H1 (cell line): ENCODE data around the gene KAT8. TPM values are rescaled to one million over a fixed set of nuclear protein-coding genes. Genes with fewer than 3 reads are reported as not detected.
A peak's percentile ranks its signal among the peaks of the same experiment; 100 is the strongest.

Source experiments
- CTCF ChIA-PET: fragments of 300-600 bp; sonication (Branson Sonifier 250); formaldehyde crosslinking; loops from one replicate; lab custom pipeline; 2021; ENCODE audit not compliant: partially characterized antibody; lab: Charles Lee
- POLR2A ChIA-PET: fragments of 300-600 bp; sonication (Branson Sonifier 250); formaldehyde crosslinking; loops from one replicate; lab custom pipeline; 2021; ENCODE audit warnings: inconsistent platforms; ENCODE audit not compliant: partially characterized antibody; lab: Charles Lee
- DNase-seq, 2 experiments: peaks; one replicate each; pipeline versions ENCODE4 v3.0.0 to v3.0.0-alpha.2; 2010 to 2022; ENCODE audit warnings: low spot score in 2 of 2, low read depth in 1 of 2, mixed read lengths in 1 of 2
- FAIRE-seq: peaks from 2 replicates; lab custom pipeline; 2011; peaks lifted over from hg19 to GRCh38; lab: Jason Lieb, UNC
- H2AFZ ChIP-seq: 2 replicates; pipeline ENCODE4 v1.8.1; 2012; ENCODE audit warnings: low read length, inconsistent platforms
- H2AK5ac ChIP-seq: 2 replicates; pipeline ENCODE4 v1.6.1; 2013; ENCODE audit warnings: low read depth, low read length
- H2BK120ac ChIP-seq: replicated peaks from 2 replicates; pipeline ENCODE3; 2013; ENCODE audit warnings: low read depth, low read length, inconsistent platforms
- H2BK12ac ChIP-seq: 2 replicates; pipeline ENCODE4 v1.6.1; 2013; ENCODE audit warnings: low read depth, low read length
- H2BK15ac ChIP-seq: 2 replicates; pipeline ENCODE4 v1.6.1; 2013; ENCODE audit warnings: low read length
- H2BK20ac ChIP-seq: 2 replicates; pipeline ENCODE4 v1.6.1; 2013; ENCODE audit warnings: low read length
- H2BK5ac ChIP-seq: 2 replicates; pipeline ENCODE4 v1.6.1; 2013; ENCODE audit warnings: low read depth, low read length
- H3K14ac ChIP-seq: 2 replicates; pipeline ENCODE4 v1.6.1; 2013; ENCODE audit warnings: inconsistent platforms; ENCODE audit not compliant: insufficient read length
- H3K18ac ChIP-seq: 2 replicates; pipeline ENCODE4 v1.6.1; 2013; ENCODE audit warnings: low read length; ENCODE audit errors: extremely low read depth
- H3K23ac ChIP-seq: 2 replicates; pipeline ENCODE4 v1.6.1; 2013; ENCODE audit warnings: inconsistent platforms; ENCODE audit not compliant: insufficient read length
- H3K23me2 ChIP-seq: 2 replicates; pipeline ENCODE4 v1.6.1; 2013; ENCODE audit warnings: low read depth, low read length
- H3K27ac ChIP-seq: 2 replicates; pipeline ENCODE4 v1.6.1; 2011; ENCODE audit warnings: low read depth, low read length, inconsistent platforms
- H3K27me3 ChIP-seq, 4 experiments: replicated peaks in 1 of 4; 1 replicate in 1 of 4; 2 replicates in 3 of 4; pipeline versions ENCODE4 v1.6.1 to v1.8.1; 2011 to 2013; ENCODE audit warnings: low read length in 3 of 4, mild to moderate bottlenecking in 3 of 4, inconsistent platforms in 2 of 4, mixed read lengths in 2 of 4, moderate library complexity in 1 of 4; ENCODE audit not compliant: control insufficient read depth in 3 of 4, insufficient read depth in 3 of 4; ENCODE audit errors: extremely low read depth in 1 of 4
- H3K36me3 ChIP-seq, 4 experiments: 2 replicates each; pipeline versions ENCODE4 v1.6.1 to v1.8.1; 2011 to 2013; ENCODE audit warnings: mild to moderate bottlenecking in 4 of 4, low read length in 3 of 4, moderate library complexity in 2 of 4, control low read depth in 1 of 4, inconsistent platforms in 1 of 4; ENCODE audit not compliant: insufficient read depth in 4 of 4, control insufficient read depth in 2 of 4
- H3K4ac ChIP-seq: replicated peaks from 2 replicates; pipeline ENCODE3; 2013; ENCODE audit warnings: low read length, low read depth, mixed read lengths, inconsistent platforms; ENCODE audit not compliant: insufficient read length
- H3K4me1 ChIP-seq, 4 experiments: replicated peaks in 1 of 4; 1 replicate in 1 of 4; 2 replicates in 3 of 4; pipeline versions ENCODE4 v1.6.1 to v1.8.1; 2011 to 2013; ENCODE audit warnings: low read length in 3 of 4, inconsistent platforms in 2 of 4, mixed read lengths in 1 of 4; ENCODE audit not compliant: insufficient read depth in 4 of 4, control insufficient read depth in 3 of 4
- H3K4me2 ChIP-seq, 2 experiments: 2 replicates each; pipeline versions ENCODE4 v1.6.1 to v1.8.1; 2011 to 2013; ENCODE audit warnings: low read depth in 2 of 2, low read length in 2 of 2, control low read depth in 1 of 2, inconsistent platforms in 1 of 2, mild to moderate bottlenecking in 1 of 2; ENCODE audit not compliant: insufficient read depth in 1 of 2
- H3K4me3 ChIP-seq, 4 experiments: fragments of 200-600, 300-600 bp in 1 of 4; sonication (generic), shearing (Covaris generic), sonication (Bioruptor Twin) in 1 of 4; 2 replicates each; pipeline versions ENCODE4 v1.5.1 to v1.8.1; 2011 to 2016; ENCODE audit warnings: low read length in 4 of 4, low read depth in 3 of 4, control low read depth in 2 of 4, inconsistent platforms in 2 of 4, mild to moderate bottlenecking in 2 of 4, mixed read lengths in 1 of 4, moderate library complexity in 1 of 4; ENCODE audit not compliant: insufficient read depth in 2 of 4; ENCODE audit errors: extremely low read depth in 1 of 4
- H3K56ac ChIP-seq: replicated peaks from 2 replicates; pipeline ENCODE3; 2013; ENCODE audit warnings: low read depth, mild to moderate bottlenecking, mixed read lengths, low read length, inconsistent platforms; ENCODE audit not compliant: insufficient read length
- H3K79me1 ChIP-seq: 2 replicates; pipeline ENCODE4 v1.6.1; 2013; ENCODE audit warnings: low read depth, low read length, control low read depth
- H3K79me2 ChIP-seq, 2 experiments: 2 replicates each; pipeline versions ENCODE4 v1.6.1 to v1.8.1; 2012 to 2013; ENCODE audit warnings: low read length in 2 of 2, mild to moderate bottlenecking in 2 of 2, inconsistent platforms in 1 of 2; ENCODE audit not compliant: insufficient read depth in 2 of 2, control insufficient read depth in 1 of 2
- H3K9ac ChIP-seq, 4 experiments: replicated peaks in 1 of 4; 1 replicate in 1 of 4; 2 replicates in 3 of 4; pipeline versions ENCODE4 v1.6.1 to v1.8.1; 2011 to 2013; ENCODE audit warnings: low read depth in 3 of 4, low read length in 3 of 4, control low read depth in 2 of 4, mild to moderate bottlenecking in 2 of 4, moderate library complexity in 2 of 4, inconsistent platforms in 1 of 4; ENCODE audit errors: extremely low read depth in 1 of 4
- H3K9me3 ChIP-seq, 2 experiments: 2 replicates each; pipeline versions ENCODE4 v1.6.1 to v1.8.1; 2012 to 2013; ENCODE audit warnings: mild to moderate bottlenecking in 2 of 2, moderate library complexity in 2 of 2, control low read depth in 1 of 2, inconsistent platforms in 1 of 2, low read depth in 1 of 2, low read length in 1 of 2, mixed read lengths in 1 of 2; ENCODE audit not compliant: insufficient read depth in 2 of 2
- H4K20me1 ChIP-seq, 2 experiments: replicated peaks in 1 of 2; 2 replicates each; pipeline versions ENCODE3 to v1.8.1; 2011 to 2013; ENCODE audit warnings: inconsistent platforms in 2 of 2, low read length in 2 of 2, mild to moderate bottlenecking in 1 of 2; ENCODE audit not compliant: insufficient read depth in 2 of 2, control insufficient read depth in 1 of 2
- H4K5ac ChIP-seq: 2 replicates; pipeline ENCODE4 v1.6.1; 2013; ENCODE audit warnings: low read length, low read depth, mixed read lengths, inconsistent platforms; ENCODE audit not compliant: insufficient read length
- H4K8ac ChIP-seq: 2 replicates; pipeline ENCODE4 v1.8.0; 2013; ENCODE audit warnings: mild to moderate bottlenecking, moderate library complexity, low read length, inconsistent platforms; ENCODE audit not compliant: insufficient read depth; ENCODE audit errors: extremely low read depth
- H4K91ac ChIP-seq: replicated peaks from 2 replicates; pipeline ENCODE3; 2013; ENCODE audit warnings: low read length, mixed read lengths, inconsistent platforms; ENCODE audit not compliant: insufficient read length
- GTF2F1 ChIP-seq: IDR thresholded peaks from 2 replicates; pipeline ENCODE4 v1.6.1; 2012; ENCODE audit warnings: low read depth, low read length, improper control_type of control experiment, borderline replicate concordance
- HDAC2 ChIP-seq, 2 experiments: fragments of 300-600 bp in 1 of 2; sonication (generic) in 1 of 2; IDR thresholded peaks; 2 replicates each; pipeline ENCODE4 v1.6.1; 2011 to 2012; ENCODE audit warnings: low read depth in 2 of 2, low read length in 2 of 2, mild to moderate bottlenecking in 2 of 2, moderate library complexity in 2 of 2, borderline replicate concordance in 1 of 2, inconsistent platforms in 1 of 2
- KDM5A ChIP-seq: fragments of 200-600 bp; IDR thresholded peaks from 2 replicates; pipeline ENCODE4 v1.7.1; 2012; ENCODE audit warnings: mild to moderate bottlenecking, low read length, inconsistent platforms, mixed read lengths
- POLR2A ChIP-seq, 2 experiments: IDR thresholded peaks; 1 replicate in 1 of 2; 2 replicates in 1 of 2; pipeline ENCODE4 v1.6.1; 2011; ENCODE audit warnings: low read depth in 2 of 2, low read length in 2 of 2, mild to moderate bottlenecking in 2 of 2; ENCODE audit errors: control extremely low read depth in 1 of 2
- SIN3A ChIP-seq, 2 experiments: IDR thresholded peaks in 1 of 2; conservative IDR thresholded peaks in 1 of 2; 2 replicates each; pipeline ENCODE4 v1.6.1; 2011 to 2012; ENCODE audit warnings: low read length in 2 of 2, improper control_type of control experiment in 1 of 2, low read depth in 1 of 2, mild to moderate bottlenecking in 1 of 2
- TBP ChIP-seq: IDR thresholded peaks from 2 replicates; pipeline ENCODE4 v1.6.1; 2011; ENCODE audit warnings: low read depth, low read length, improper control_type of control experiment
- WGBS, 2 experiments: shearing (Covaris generic) in 1 of 2; methylation state at CpG; one replicate each; pipeline versions ENCODE4 v1.1.6 to v1.1.7; 2013 to 2015; ENCODE audit warnings: low lambda C conversion rate in 2 of 2, mixed read lengths in 2 of 2, inconsistent platforms in 1 of 2, low coverage in 1 of 2, missing lambda C conversion rate in 1 of 2; ENCODE audit not compliant: insufficient replicate concordance in 2 of 2, insufficient coverage in 1 of 2, insufficient read length in 1 of 2; ENCODE audit errors: extremely low coverage in 1 of 2, missing lambda C conversion rate in 1 of 2; 5-methylcytosine and 5-hydroxymethylcytosine counted together
- polyA plus RNA-seq, 7 experiments: library from polyadenylated mRNA; depleted of rRNA in 3 of 7; stranded (reverse) in 5 of 7; unstranded in 2 of 7; fragments of >200 nt in 5 of 7; fragments of 200-250 nt in 2 of 7; gene quantifications; 1 replicate in 5 of 7; 2 replicates in 1 of 7; 4 replicates in 1 of 7; pipeline versions ENCODE4 v1.2.1 to v1.2.3, GENCODE V29; 2011 to 2013; ENCODE audit warnings: missing spikeins in 2 of 7, mixed read lengths in 2 of 7
- total RNA-seq: library from RNA; stranded (reverse); fragmentation: NEBNext Ultra II Directional; extraction: Animal tissue kit (Norgen Biotek cat#: 25700); gene quantifications from 2 replicates; pipeline ENCODE4 v1.2.1, GENCODE V29; 2021

Gene KAT8
- total and polyA plus RNA-seq, 2 of the 8 experiments (the other 6 are each of a cell fraction or from before 2014, with no cell fraction given): 52.6 to 61.6 TPM

GRCh38 chr16:31133046-31133501, 15.6 kb downstream of the KAT8 start:
- DNase-seq: no peak
- H4K20me1 ChIP-seq: peaks cover 6 to 7% of the 10 kb centered on the region in 2 experiments
- no peak overlapping the region for H2BK120ac ChIP-seq
- peak overlapping the region; percentile 48 for H3K4ac ChIP-seq
- H4K91ac ChIP-seq: no peak overlapping the region
- H3K79me1 ChIP-seq: peaks cover 9% of the 10 kb centered on the region
- 0 out of 8 replicates have a peak overlapping the region, but pooled peaks of 1 of the 4 experiments have one; percentile 87 for H3K4me3 ChIP-seq
- TF ChIP-seq SIN3A (conservative IDR thresholded peaks at IDR 0.05 in 1 of 2, IDR thresholded peaks at IDR 0.05 in 1 of 2; ENCODE audit: low read depth in 1 of 2, low read length in 2 of 2) (no peak), KDM5A (no peak), GTF2F1 (no peak), TBP (no peak), POLR2A (IDR thresholded peaks at IDR 0.05; ENCODE audit: control extremely low read depth in 1 of 2, low read depth in 2 of 2, low read length in 2 of 2) (peak in 1 of 2 experiments; percentile 56; a peak in 1 of 3 replicates), HDAC2 (IDR thresholded peaks at IDR 0.05; ENCODE audit: borderline replicate concordance in 1 of 2, low read depth in 2 of 2, low read length in 2 of 2) (no peak)
- H2BK12ac ChIP-seq: no peak overlapping the region
- H3K4me1 ChIP-seq: peaks cover 0 to 40% (median 32%) of the 10 kb centered on the region in 4 experiments; a peak in 6 of 7 replicates
- H2AFZ ChIP-seq: no peak overlapping the region
- peaks cover 12 to 27% (median 15%) of the 10 kb centered on the region in 4 experiments for H3K36me3 ChIP-seq
- no peak overlapping the region for H4K8ac ChIP-seq
- no peaks in the 10 kb centered on the region for H3K27me3 ChIP-seq
- H3K23me2 ChIP-seq: peaks cover 16% of the 10 kb centered on the region
- 86% methylated on average over 6 of the region's 6 CpGs; no CpG with 5 or more reads in 1 of the 2 experiments for WGBS, 2 experiments
- H3K9me3 ChIP-seq: no peaks in the 10 kb centered on the region
- H3K27ac ChIP-seq: no peak overlapping the region; the same call in 1 of the 2 replicates
- H2BK5ac ChIP-seq: 0 out of 2 replicates have a peak overlapping the region, but pooled peaks have one; percentile 60
- FAIRE-seq: no peak
- no peak overlapping the region for H3K18ac ChIP-seq
- H2BK15ac ChIP-seq: 0 out of 2 replicates have a peak overlapping the region, but pooled peaks have one; percentile 81
- H2AK5ac ChIP-seq: peak overlapping the region; percentile 70; the same call in 1 of the 2 replicates
- H3K23ac ChIP-seq: no peak overlapping the region
- no peak overlapping the region for H3K14ac ChIP-seq
- ChIA-PET CTCF (interaction anchor here (1.5 to 2.2 kb wide), 2 partner anchors 38 to 53 kb away, joined by 5 to 8 read pairs; no protein-coding TSS in a partner anchor), POLR2A (interaction anchor here (1.6 to 34.9 kb wide), 5 partner anchors 3 to 54 kb away, joined by 3 to 713 read pairs (median 17); partner anchors contain the start of genes BCKDK, FUS, KAT8 and PRSS36)
- no peak overlapping the region for H3K9ac ChIP-seq
- peak overlapping the region; percentile 83 to 98; a peak in 2 of 4 replicates for H3K4me2 ChIP-seq
- no peak overlapping the region for H2BK20ac ChIP-seq
- H3K79me2 ChIP-seq: peaks cover 0 to 19% of the 10 kb centered on the region in 2 experiments; a peak in 2 of 4 replicates
- no peak overlapping the region for H4K5ac ChIP-seq
- H3K56ac ChIP-seq: no peak overlapping the region
